Activated CD8-positive, alpha-beta memory T cell treated with anti-CD3 and anti-CD28 coated beads, Interleukin-2, amount 50 U/mL, for 24 hours (primary cell): ENCODE results near the gene TLL2.

Experiments used
- DNase-seq: peaks from one replicate; pipeline ENCODE4 v3.0.0-alpha.2; 2020; ENCODE audit errors: extremely low read depth

TLL2 gene

DNA sequence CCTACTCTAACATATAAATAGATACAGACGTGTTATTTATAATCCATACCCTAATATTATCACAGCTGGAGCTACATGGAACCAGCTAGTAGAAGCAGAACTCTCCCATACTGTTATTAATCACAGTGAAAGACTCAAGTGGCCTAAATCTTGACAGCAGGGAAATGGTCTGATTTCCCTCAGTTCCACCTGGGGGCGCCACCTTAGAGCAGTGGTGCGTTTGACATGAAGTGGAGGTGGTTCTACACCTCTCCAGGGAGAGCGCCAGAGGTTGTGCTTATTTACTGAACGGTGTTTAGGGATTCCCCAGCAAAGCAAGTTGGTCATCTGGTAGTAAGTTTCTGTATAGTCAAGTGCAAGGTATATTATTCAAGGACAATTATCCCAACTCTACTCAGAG, 191.9 kb downstream of the TLL2 start:
- DNase-seq = no peak

DNA sequence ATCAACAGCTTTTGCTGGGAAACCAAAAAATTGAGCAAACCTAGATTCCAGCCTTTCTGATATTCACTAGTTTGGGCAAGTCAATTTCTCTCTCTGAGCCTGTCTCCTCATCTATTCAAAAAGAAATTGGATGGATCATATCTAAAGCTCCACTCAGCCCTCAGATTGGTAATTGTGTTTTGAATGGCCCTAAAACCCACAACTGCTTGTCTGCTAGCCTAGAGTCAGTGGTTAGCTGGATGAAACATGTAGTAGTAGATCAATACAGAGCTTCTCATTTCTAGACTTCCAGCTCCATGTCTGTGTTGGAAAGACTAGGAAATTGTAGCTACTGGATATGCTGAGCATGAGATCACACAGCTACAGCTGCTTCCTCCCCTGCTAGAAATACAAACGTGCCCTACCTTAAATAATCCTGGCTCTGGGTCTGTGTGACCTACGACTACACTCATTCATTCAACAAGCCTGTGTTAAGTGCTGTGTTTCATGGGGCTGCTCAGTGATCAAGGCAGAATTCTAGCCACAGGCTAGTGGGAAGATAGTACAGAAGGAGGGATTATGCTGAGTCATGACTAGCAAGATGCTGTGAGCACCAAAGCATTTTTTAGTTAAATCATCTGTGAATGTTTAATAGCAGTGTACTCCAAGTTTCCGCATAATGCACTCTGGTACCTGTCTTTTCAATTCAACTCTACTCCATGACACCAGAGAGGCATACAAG, 193.8 kb downstream of the TLL2 start:
- DNase-seq = no peak

DNA sequence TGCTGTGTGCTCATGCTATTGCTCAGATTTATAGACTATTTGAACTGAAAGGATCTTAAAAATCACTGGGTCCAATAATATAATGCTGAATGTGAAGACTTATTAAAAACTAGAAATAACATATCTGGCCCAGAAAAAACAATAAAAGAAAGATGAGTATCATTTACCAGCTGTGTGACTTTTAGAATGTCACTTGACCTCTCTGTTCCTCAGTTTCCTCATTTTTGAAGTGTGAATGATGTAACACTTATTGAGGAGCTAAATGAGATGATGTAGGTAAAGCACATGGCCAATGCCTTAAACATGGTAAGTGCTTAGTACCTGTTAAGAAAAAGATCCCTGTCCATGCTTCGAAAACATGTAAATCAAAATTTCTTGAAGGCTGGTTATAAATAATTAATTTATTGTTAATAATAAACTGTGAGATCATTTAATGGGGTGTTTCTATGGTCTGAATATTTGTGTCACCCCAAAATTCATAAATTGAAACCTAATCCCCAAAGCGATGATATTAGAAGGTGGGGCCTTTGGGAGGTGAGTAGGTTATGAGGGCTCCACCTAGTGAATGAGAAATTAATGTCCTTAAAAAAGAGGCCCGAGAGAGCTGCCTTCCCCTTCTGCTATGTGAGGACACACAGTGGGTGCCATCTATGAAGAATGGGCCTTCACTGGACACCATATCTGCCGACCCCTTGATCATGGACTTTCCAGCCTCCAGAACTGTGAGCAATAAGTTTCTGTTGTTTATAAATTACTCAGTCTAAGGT, 196.5 kb downstream of the TLL2 start:
- no peak for DNase-seq
